GM12891 (cell line): ENCODE measurements around the gene EMILIN2.

Experiments used
- POLR2A ChIP-seq: IDR thresholded peaks from 2 replicates; pipeline ENCODE4 v1.6.1; 2011; ENCODE audit warnings: low read depth, low read length, control low read depth
- POLR2AphosphoS5 ChIP-seq: IDR thresholded peaks from 2 replicates; pipeline ENCODE4 v1.6.1; 2011; ENCODE audit warnings: low read depth, low read length, control low read depth
- TAF1 ChIP-seq: IDR thresholded peaks from 2 replicates; pipeline ENCODE4 v1.6.1; 2011; ENCODE audit warnings: low read depth, low read length, control low read depth

- TF ChIP-seq POLR2A (no peak), POLR2AphosphoS5 (no peak), TAF1 (no peak)
Observed at GRCh38 chr18:2823202-2823601, 23.6 kb upstream of the EMILIN2 start.
